GM21576 (cell line): ENCODE measurements around the gene DUSP15.
"Not testable (repeated sequence)": the region's sequence is repeated elsewhere in the genome, so short reads cannot be mapped to it uniquely, and the experiment has no call there.

Experiments used
- ATAC-seq: cut with Tn5 transposase; IDR thresholded peaks from one replicate; pipeline ENCODE4 v1.9.1; 2021; ENCODE audit warnings: mild to moderate bottlenecking, moderate library complexity; ENCODE audit not compliant: unreplicated experiment

Gene DUSP15

GRCh38 chr20:31869942-31870725, at the start of gene DUSP15, which contains the start of gene TTLL9:
TSS of gene DUSP15 (minus strand) at chr20:31870527. CDS start at chr20:31870337, 190 bp downstream.
TSS of gene TTLL9 (plus strand) at chr20:31870634. CDS start at chr20:31871127, 493 bp downstream.
- no peak for ATAC-seq

GRCh38 chr20:31919410-31920155, 49.3 kb upstream of the DUSP15 start:
- ATAC-seq = no peak

- ATAC-seq = no peak
Measured at GRCh38 chr20:31918466-31919105, 48.3 kb upstream of the DUSP15 start.

- ATAC-seq = not testable (repeated sequence)
Measured at GRCh38 chr20:31917962-31918412, 47.7 kb upstream of the DUSP15 start.

- no peak for ATAC-seq
Measured at GRCh38 chr20:31916708-31917107, 46.4 kb upstream of the DUSP15 start.

- no peak for ATAC-seq
Measured at GRCh38 chr20:31915491-31916280, 45.4 kb upstream of the DUSP15 start.

- ATAC-seq = no peak
Measured at GRCh38 chr20:31914170-31914569, 43.8 kb upstream of the DUSP15 start.

GRCh38 chr20:31913431-31914157, 43.3 kb upstream of the DUSP15 start:
- no peak for ATAC-seq

GRCh38 chr20:31910071-31910803, 39.9 kb upstream of the DUSP15 start:
- ATAC-seq = no peak

- ATAC-seq = no peak
Measured at GRCh38 chr20:31909253-31910070, 39.1 kb upstream of the DUSP15 start.

- ATAC-seq = no peak
Measured at GRCh38 chr20:31908424-31908823, 38.1 kb upstream of the DUSP15 start.

GRCh38 chr20:31908016-31908415, 37.7 kb upstream of the DUSP15 start:
- no peak for ATAC-seq

GRCh38 chr20:31907046-31907445, 36.7 kb upstream of the DUSP15 start:
- no peak for ATAC-seq

- ATAC-seq = no peak
Measured at GRCh38 chr20:31906001-31906400, 35.7 kb upstream of the DUSP15 start.

GRCh38 chr20:31903627-31904386, 33.5 kb upstream of the DUSP15 start:
- ATAC-seq = no peak

- ATAC-seq = no peak
Measured at GRCh38 chr20:31901615-31902014, 31.3 kb upstream of the DUSP15 start.

GRCh38 chr20:31897541-31897940, 27.2 kb upstream of the DUSP15 start:
- ATAC-seq = no peak

GRCh38 chr20:31896049-31896448, 25.7 kb upstream of the DUSP15 start:
- ATAC-seq = no peak
